GM12865 (cell line): Measurements from ENCODE around the gene RASA2.

Experiments used
- DNase-seq: peaks from one replicate; pipeline ENCODE4 v3.0.0; 2010; ENCODE audit warnings: low read depth
- H3K4me3 ChIP-seq: 2 replicates; pipeline ENCODE4 v1.5.1; 2011; ENCODE audit warnings: mild to moderate bottlenecking, low read depth, low read length, control low read depth
- CTCF ChIP-seq: IDR thresholded peaks from 2 replicates; pipeline ENCODE4 v1.5.1; 2011; ENCODE audit warnings: low read length, control low read depth, low read depth, inconsistent platforms; ENCODE audit not compliant: insufficient read depth; ENCODE audit errors: missing control alignments

RASA2 gene

GRCh38 chr3:141557961-141558706 lies 71.3 kb downstream of the RASA2 start:
- no peak for TF ChIP-seq CTCF
- no peak for DNase-seq
- H3K4me3 ChIP-seq, result no peak overlapping the region

GRCh38 chr3:141561426-141562034 lies 74.7 kb downstream of the RASA2 start:
- DNase-seq, result peak; percentile 75
- no peak overlapping the region for H3K4me3 ChIP-seq
- TF ChIP-seq CTCF, result peak; percentile 94

GRCh38 chr3:141564241-141564640 lies 77.4 kb downstream of the RASA2 start:
- no peak for DNase-seq
- H3K4me3 ChIP-seq, result no peak overlapping the region
- TF ChIP-seq CTCF, result no peak

- DNase-seq, result no peak
- no peak for TF ChIP-seq CTCF
These were observed 83.2 kb downstream of the RASA2 start for GRCh38 chr3:141570068-141570467.

GRCh38 chr3:141575879-141576743 lies 89.3 kb downstream of the RASA2 start:
- no peak overlapping the region for H3K4me3 ChIP-seq
- TF ChIP-seq CTCF, result peak; percentile 45
- DNase-seq, result peak; percentile 33

More at GRCh38 chr3:141570068-141570467, 83.2 kb downstream of the RASA2 start:
- H3K4me3 ChIP-seq, result no peak overlapping the region

GRCh38 chr3:141576744-141577052 lies 89.9 kb downstream of the RASA2 start:
- DNase-seq, result no peak
- no peak for TF ChIP-seq CTCF

More at GRCh38 chr3:141576744-141577052, 89.9 kb downstream of the RASA2 start:
- H3K4me3 ChIP-seq, result no peak overlapping the region
